GM18507 (cell line): ENCODE results near the gene GMCL1.
A peak's percentile ranks its signal among the peaks of the same experiment; 100 is the strongest.
"Not testable (repeated sequence)": the region's sequence is repeated elsewhere in the genome, so short reads cannot be mapped to it uniquely, and the experiment has no call there.

ENCODE experiments used
- DNase-seq: peaks from one replicate; pipeline ENCODE4 v3.0.0; 2011; ENCODE audit warnings: low read depth; ENCODE audit not compliant: insufficient read length; ENCODE audit errors: extremely low spot score
- FAIRE-seq: peaks from 2 replicates; lab custom pipeline; 2011; peaks lifted over from hg19 to GRCh38; lab: Jason Lieb, UNC

Gene GMCL1, protein sequence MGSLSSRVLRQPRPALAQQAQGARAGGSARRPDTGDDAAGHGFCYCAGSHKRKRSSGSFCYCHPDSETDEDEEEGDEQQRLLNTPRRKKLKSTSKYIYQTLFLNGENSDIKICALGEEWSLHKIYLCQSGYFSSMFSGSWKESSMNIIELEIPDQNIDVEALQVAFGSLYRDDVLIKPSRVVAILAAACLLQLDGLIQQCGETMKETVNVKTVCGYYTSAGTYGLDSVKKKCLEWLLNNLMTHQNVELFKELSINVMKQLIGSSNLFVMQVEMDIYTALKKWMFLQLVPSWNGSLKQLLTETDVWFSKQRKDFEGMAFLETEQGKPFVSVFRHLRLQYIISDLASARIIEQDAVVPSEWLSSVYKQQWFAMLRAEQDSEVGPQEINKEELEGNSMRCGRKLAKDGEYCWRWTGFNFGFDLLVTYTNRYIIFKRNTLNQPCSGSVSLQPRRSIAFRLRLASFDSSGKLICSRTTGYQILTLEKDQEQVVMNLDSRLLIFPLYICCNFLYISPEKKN

DNA sequence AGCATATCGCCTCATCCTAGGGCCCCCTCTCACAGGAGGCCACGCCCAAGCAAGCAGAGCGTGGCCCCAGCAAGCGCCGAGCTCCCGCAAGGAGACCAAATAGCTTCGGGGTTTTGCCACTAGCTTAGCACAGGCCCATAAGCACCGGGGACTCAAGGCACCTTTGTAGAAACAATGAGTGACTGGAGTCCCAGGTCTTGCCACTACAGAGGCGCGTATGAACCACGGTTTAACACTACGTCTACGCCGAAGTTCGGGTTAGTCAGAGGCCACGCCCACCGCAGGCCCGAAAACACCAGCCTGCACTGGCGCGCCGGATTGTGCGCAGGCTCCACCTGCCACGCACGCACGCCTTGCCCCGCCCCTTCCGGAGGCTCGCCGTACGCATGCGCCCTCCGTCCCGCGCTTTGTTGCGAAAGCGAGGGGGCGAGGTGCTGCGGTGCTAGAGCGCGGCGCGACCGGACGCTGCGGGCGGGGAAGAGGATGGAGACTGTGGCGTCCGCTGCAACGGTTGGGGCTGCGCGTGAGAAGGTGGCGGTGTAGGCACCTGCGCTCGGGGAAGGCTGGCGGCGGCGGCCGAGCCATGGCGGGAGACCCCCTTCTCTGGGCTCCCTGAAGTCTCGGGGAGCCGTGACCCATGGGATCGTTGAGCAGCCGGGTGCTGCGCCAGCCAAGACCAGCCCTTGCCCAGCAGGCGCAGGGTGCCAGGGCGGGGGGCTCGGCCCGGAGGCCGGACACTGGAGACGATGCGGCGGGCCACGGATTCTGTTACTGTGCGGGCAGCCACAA lies at the start of gene GMCL1:
Gene GMCL1, plus strand, starts transcription at position 405 of the 789 bp plus-strand sequence. Its CDS starts 233 bp downstream, at position 638.
- DNase-seq: peak; percentile 89
- FAIRE-seq: peak; percentile 96

GRCh38 chr2:69780921-69781320 lies 48.5 kb upstream of the GMCL1 start:
- no peak for DNase-seq

DNA sequence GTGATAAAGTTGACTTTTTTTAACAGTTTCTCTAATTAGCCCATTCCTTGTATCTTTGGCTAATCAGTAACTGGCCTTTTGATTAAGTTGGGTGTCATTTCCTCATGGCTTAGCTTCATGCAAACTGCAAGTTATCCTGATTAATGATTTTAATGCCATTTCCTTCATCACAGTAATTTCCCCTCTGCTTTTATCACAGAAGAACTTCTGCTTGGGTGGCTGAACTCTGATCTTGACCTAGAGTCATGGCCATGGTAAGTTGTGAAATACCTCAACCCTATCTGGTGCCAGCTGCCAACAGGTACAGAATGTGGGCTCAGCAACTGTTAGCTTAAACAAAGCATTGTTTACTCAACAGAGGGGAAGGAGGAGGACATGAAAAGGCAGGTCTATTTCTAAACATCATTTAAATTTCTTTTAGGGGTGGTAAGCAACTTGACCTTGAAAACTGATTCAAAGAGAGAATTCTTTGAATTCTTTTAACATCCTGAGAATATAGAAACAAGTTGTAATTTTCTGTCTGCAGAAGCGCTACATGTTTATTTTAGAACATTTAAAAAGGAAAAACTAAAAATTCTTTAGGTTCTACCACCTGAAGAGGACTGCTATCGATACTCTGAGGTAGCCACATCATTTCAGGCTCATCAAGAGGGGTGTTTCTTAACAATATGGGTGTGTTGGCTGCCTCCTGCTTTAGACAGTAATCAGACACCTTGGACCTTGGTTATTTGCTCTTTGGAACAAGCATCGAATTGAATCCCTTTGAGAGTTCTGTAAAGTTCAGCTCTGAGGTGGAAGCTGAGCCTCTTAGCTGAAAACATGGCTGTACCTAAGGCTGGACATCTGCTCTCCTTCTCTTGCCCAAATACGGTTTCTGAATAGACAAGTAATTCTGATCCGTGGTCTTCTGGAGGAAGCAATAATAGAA lies 47.9 kb upstream of the GMCL1 start:
- DNase-seq (no peak), FAIRE-seq (peak; percentile 78)

More at GRCh38 chr2:69780921-69781320, 48.5 kb upstream of the GMCL1 start:
- no peak for FAIRE-seq

GRCh38 chr2:69784228-69784627 lies 45.2 kb upstream of the GMCL1 start:
- no peak for FAIRE-seq

GRCh38 chr2:69785358-69785757 lies 44.1 kb upstream of the GMCL1 start:
- DNase-seq (no peak), FAIRE-seq (no peak)

More at GRCh38 chr2:69784228-69784627, 45.2 kb upstream of the GMCL1 start:
- DNase-seq: no peak

GRCh38 chr2:69786052-69786560 lies 43.4 kb upstream of the GMCL1 start:
- no peak for FAIRE-seq
- DNase-seq: no peak

GRCh38 chr2:69789175-69789721 lies 40.2 kb upstream of the GMCL1 start:
- FAIRE-seq (peak; percentile 94), DNase-seq (no peak)

- FAIRE-seq (no peak), DNase-seq (no peak)
These were observed 39.5 kb upstream of the GMCL1 start for GRCh38 chr2:69789772-69790600.

DNA sequence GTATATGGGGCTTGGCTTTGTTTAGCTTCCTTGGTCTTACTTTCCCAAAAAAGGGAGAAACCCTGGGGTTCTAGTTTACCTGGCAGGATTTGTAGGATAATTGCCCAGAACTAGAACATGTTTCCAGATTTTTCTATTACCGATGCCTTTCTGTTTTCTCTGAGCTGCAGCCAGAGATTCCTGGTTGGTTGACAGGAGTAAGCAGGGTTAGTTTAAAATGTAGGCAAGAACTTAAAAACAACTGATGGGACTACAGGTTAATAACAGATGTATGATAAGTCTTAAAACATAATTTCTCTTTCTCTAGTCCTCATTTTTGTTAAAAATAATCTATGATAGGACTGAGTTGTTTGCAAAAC lies 38.9 kb upstream of the GMCL1 start:
- FAIRE-seq (no peak), DNase-seq (no peak)

DNA sequence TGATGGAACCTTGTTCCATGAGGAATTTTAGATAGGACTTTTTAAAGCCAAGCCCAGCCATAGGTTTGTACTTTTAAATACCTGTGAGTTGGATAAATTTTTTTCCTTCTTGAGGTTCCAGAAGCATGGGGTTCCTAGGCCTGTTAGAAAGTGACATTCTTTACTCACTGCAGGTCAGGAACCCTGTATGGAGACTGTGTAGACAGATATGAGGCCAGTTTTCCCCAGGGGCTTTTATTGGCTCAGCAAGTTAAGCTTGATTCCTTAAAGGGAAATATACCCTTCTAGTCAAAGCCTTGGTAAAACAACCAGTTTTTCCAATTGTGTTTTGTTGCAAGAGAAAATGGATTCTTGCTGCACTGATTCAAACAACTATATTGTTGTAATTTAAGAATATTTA lies 38.4 kb upstream of the GMCL1 start:
- DNase-seq (no peak), FAIRE-seq (no peak)

DNA sequence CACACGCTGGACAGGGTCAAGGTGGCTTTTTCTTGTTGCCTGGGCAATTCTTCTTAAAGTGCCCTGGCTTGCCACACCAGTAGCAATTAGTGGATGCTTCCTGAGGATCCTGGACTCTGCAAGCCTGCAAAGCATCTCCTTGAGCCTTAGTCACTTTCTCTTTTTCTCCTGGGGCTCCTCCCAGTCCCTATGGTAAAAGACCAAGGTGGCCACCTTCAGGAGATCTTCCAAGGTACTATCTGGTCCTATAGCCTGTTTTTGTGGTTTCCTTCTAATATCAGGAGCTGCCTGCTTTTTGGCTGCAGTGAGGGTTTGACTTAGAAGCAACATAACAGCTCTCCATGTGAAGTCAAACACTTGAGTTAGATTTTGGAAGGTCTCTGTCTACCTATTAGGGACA lies 33.3 kb upstream of the GMCL1 start:
- DNase-seq (no peak), FAIRE-seq (no peak)

- FAIRE-seq (no peak), DNase-seq (no peak)
These were observed 32.2 kb upstream of the GMCL1 start for GRCh38 chr2:69797235-69797634.

DNA sequence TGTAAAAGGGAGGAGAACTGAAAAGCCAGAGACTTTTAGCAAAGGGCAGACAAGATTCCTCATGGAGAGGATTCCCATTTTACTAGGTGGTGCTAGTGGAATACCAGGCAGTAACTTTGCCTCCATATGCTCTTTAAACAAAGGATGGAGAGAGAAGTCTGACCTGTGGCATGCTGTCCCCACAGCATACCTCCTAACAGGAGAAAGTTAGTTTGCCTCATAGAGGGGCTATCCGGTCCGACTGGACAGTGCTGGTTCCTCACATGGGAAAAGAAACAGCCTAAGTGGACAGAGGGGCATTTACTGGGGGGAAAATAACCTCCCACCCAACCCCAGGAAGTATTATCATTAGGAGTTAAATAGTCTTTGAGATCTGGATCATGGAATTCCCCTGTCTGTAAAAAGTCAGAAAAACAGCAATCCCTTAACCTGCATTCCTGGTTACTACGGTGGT lies 31.6 kb upstream of the GMCL1 start:
- FAIRE-seq: no peak
- no peak for DNase-seq

DNA sequence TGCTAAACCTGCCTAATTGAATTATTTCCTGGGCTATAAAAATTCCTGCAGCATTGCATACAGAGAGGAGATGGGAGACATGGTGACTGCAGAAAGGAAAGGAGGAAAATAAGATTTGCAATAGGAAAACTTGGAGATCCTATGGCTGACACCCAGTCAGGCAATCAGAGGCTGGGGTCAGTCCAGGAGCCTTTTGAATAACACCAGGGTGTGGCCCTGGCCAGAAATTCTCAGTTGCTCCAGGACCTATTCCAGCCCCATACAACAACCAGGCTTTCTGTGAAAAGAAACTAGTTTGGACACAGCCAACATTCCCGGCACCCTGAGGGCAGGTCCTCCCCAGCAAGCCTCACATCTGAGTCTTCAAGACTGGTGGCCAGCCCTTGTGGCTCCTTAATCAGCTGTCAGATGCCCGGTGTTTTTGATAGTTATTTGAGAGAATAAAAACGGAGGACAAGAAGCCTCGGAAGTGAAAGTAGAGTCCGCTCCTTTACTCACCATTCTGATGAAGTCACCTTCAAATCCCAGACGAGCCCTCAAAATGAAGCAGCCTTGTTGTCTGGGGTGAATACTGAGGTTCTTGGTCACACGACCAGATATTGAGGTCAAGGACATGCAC lies 31.1 kb upstream of the GMCL1 start:
- no peak for FAIRE-seq

DNA sequence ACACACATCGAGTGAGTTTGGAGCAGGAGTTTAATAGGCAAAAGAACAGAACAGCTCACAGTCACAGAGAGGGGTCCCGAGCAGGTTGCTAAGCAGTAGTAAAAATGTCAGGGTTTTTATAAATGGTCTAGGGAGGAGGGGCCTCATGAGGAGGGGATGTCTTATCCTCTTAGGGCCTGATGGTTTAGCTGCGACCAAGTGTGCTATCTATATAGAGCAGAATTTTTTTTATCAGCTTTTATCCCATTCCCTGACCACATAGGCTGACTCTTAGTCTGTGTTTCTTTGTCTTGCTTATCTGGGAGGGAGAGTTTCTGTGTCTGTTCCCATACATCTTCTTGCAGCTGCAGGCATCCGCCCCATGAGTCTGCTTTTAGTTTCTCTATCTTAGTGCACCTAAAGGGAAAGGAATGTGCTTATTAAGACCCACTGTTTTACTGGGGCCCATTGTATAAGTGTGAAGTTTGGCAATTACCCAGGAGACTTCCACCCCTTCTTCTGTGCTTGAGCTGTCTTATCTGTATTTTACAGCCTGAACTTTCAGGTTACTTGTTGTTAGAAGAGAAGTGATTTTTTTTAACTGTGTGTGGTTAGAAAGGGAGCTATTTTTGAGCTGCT lies 30.4 kb upstream of the GMCL1 start:
- DNase-seq (no peak), FAIRE-seq (peak; percentile 77)

More for the DNA sequence above, 31.1 kb upstream of the GMCL1 start:
- no peak for DNase-seq

- FAIRE-seq (no peak), DNase-seq (no peak)
These were observed 27.6 kb upstream of the GMCL1 start for GRCh38 chr2:69801745-69802290.

- FAIRE-seq: peak; percentile 83
- not testable (repeated sequence) for DNase-seq
These were observed 26.6 kb upstream of the GMCL1 start for GRCh38 chr2:69802781-69803367.
